GM21367 (cell line): ENCODE measurements around the gene MT1F.
"Not testable (repeated sequence)": the region's sequence is repeated elsewhere in the genome, so short reads cannot be mapped to it uniquely, and the experiment has no call there.

Experiments used
- ATAC-seq: cut with Tn5 transposase; IDR thresholded peaks from one replicate; pipeline ENCODE4 v1.9.1; 2021; ENCODE audit not compliant: unreplicated experiment

Gene MT1F

GRCh38 chr16:56657555-56658326 is at the start of gene MT1F:
Gene MT1F (plus strand): TSS chr16:56657959. CDS start chr16:56658059, 100 bp downstream.
- no peak for ATAC-seq

DNA sequence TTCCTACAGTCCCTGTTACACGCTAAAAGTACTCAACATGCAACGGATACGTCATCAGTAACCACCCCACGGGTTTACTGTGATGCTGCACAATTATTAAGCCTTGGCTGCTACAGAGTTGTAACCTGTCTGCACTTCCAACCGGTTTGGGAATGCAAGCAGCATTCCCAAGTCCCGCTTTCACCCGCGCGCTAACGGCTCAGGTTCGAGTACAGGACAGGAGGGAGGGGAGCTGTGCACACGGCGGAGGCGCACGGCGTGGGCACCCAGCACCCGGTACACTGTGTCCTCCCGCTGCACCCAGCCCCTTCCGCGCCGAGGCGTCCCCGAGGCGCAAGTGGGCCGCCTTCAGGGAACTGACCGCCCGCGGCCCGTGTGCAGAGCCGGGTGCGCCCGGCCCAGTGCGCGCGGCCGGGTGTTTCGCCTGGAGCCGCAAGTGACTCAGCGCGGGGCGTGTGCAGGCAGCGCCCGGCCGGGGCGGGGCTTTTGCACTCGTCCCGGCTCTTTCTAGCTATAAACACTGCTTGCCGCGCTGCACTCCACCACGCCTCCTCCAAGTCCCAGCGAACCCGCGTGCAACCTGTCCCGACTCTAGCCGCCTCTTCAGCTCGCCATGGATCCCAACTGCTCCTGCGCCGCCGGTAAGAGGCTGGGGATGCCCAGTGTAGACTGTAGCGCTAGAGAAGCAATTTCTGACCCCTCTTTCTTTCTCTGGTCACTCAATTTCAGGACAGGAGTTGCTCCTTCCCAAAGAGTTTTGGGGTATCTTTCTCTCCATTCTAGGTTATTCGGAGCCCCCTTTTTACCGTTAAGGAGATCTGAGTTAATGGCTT is 49.5 kb upstream of the MT1F start, which contains the start of gene MT2A:
MT2A (plus strand) TSS at position 542 of the 833 bp plus-strand sequence; CDS start at position 614, 72 bp downstream.
- peak; percentile 72 for ATAC-seq

DNA sequence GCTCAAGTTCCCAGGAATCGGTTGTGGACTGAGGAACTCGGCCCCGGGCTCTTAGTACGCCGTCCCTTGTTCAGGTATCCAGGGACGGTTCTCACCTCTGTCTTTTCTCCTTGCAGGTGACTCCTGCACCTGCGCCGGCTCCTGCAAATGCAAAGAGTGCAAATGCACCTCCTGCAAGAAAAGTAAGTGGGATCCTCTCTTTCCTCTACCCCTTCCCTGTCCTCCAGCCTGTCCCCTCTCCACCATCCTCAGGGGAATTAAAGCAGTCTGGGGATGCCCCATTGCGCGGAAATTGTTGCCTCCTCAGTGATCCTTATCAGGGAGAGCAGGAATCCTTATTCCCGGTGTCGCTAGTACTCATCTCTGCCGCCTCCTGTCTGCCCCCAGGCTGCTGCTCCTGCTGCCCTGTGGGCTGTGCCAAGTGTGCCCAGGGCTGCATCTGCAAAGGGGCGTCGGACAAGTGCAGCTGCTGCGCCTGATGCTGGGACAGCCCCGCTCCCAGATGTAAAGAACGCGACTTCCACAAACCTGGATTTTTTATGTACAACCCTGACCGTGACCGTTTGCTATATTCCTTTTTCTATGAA is 48.8 kb upstream of the MT1F start:
- ATAC-seq: no peak

GRCh38 chr16:56609463-56609921 is 48.3 kb upstream of the MT1F start:
- peak; percentile 40 for ATAC-seq

DNA sequence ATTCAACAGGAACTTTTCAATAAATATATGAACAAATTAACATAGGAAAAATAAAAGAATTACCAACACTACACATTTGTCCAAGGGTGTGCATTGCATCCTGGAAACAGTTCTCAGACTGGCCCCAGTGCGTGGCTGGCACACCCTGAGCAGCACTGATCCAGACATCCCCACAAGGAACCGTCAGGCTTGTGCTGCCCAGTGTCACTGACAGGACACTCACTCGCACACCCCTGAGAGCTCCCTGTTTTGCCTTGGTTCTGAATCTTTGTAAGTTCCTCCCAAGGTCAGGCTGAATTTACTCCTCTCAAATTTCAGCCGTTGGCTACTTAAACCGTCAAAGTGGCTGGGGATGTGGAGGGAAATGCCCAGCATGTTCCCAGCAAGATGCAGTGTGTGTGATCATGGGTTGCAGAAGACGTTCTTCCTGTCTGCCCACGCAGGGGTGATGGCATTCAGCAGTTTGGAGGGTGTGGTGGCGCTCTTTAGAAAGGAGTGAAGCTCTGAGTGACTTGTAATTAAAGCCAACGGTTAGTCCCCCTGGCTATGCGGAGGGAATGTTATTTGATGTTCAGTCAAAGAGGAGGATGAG is 47.6 kb upstream of the MT1F start:
- no peak for ATAC-seq

DNA sequence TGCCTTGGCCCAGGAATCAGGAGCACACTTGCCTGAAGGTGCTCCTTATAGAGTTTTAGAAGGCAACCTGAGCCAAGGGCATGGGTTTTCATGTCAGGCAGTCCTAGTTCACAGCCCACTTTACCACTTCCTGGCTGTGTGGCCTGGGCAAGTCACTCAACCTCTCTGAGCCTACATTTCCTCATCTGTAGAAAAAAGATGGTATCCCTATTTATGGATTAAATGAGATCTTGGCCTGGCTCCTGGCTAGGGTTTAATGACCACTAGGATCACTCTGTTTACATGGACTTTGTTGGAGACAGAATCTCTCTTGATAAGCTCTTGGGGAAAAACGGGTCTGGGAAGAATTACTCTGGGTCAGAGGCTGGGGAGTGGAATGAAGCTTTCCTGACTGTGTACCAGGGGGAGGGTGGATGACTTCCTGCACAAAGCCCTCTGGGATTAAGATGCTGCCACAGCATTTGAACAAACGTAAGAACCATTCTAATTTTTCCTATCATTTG is 47.1 kb upstream of the MT1F start:
- ATAC-seq: no peak

DNA sequence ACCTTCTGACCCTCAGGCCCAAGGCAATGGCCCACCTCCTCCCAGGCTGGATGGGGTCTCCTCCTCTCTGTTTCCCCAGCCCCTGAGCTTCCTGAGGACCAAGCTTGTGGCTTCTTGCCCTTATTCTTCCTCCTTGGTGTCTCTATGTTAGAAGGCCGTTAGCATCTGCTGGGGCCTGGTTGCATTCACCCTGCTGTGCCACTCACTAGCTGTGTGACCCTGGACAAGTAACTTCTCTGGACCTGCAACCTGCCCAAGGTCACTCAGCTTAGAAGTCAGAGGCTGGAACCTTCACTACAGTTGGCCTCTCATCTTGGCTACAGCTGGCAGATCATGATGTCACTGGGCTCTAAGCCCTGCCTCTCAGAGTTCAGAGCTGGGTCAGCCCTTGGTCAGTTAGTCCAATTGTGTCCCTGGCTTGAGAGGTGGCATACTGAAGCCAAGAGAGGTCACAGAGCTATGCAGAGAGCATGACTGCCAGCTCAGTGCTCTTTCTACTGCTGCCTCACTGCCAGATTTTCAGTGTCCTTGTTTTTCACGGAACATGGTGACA is 46.4 kb upstream of the MT1F start:
- ATAC-seq: no peak

- no peak for ATAC-seq
Observed at GRCh38 chr16:56613706-56614105, 44.1 kb upstream of the MT1F start.

DNA sequence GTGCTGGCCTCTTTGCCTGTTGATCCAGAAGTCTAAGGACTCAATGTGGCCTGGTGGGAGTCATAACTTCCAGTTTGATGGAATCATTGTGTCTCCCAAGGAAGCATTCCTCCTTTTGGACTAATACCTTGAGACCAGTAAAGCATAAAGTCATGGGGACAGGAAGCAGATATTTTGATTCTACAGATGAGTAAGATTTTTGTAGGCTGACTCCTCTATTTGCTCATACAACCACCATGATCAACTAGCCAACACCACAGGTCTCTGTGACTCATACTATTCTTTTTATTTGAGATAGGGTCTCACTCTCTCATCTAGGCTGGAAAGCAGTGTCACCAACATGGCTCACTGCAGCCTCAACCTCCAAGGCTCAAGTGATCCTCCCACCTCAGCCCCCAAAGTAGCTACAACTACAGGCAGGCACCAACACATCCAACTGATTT is 43.2 kb upstream of the MT1F start:
- ATAC-seq: no peak

DNA sequence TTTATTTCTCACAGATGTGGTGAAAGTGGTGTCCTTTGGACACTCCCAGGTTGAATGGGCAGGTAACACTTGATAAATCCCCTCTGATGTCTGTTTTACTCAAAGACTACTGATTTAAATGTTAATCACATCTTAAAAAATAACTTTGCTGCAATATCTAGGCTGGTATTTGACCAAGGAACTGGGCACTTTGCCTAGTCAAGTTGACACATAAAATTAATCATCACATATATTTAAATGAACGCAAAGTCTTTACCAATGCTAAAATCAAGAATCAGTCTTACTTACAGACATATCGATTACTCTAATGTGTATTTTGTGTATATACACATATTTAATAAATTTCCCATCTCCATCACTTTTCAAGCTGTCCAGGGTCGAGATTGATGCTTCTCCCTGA is 42.4 kb upstream of the MT1F start:
- no peak for ATAC-seq

- no peak for ATAC-seq
Observed at GRCh38 chr16:56616608-56617211, 41.0 kb upstream of the MT1F start.

DNA sequence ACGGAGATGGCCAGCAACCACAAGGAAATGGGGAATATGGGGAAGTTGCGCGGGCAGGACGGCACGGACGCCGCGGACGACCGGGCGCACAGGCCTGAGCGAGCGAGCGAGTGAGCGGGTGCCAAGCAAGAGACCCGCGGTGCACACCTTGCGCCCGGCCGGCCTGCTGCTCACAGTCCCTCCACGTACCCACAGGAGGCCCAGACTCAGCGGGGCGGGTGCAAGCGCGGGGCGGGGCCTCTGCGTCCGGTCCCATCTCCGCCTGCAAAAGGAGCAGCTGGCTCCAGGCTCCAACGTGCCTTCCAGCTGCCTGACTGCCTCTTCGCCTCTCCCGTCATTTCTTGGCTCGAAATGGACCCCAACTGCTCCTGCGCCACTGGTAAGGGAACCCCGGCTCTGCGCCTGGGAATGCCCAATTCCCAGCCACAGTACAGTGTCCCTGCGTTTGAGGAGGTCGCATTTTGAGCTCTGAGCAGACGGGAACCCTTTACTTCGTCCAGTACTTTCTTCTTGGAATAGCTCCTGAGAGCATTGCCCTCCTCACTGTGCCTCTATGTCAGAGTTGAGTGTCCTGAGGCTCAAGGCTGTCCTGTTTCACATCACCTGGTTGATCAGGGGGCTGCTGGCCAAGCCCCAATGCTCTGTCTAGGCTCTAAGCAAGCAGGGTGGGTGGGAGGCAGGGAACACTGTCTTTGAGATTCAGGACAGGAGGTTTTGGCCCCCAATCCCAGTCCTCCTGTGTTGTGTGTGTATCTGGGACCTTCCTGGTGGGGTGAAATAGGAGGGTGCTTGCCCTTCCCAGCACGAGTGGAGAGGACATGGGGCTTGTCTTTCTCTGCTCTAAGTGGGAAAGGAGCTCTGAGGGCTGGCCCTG is 40.3 kb upstream of the MT1F start:
- no peak for ATAC-seq

DNA sequence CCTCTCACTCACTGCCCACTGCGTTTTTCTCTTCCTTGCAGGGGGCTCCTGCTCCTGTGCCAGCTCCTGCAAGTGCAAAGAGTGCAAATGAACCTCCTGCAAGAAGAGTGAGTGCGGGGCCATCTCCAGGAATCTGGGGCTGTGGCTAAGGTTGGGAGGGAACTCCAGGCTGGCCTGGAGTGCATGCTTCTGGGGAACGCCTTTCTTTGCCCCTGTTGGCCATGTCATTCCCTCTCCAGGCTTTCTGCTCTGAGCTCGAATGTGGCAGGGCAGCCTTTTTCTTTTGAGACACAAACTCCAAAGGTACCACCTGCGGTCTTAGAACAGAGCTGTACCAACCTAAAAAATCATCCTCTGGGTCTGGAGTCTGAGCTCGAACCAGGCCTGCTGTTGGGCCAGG is 39.6 kb upstream of the MT1F start:
- ATAC-seq: no peak

DNA sequence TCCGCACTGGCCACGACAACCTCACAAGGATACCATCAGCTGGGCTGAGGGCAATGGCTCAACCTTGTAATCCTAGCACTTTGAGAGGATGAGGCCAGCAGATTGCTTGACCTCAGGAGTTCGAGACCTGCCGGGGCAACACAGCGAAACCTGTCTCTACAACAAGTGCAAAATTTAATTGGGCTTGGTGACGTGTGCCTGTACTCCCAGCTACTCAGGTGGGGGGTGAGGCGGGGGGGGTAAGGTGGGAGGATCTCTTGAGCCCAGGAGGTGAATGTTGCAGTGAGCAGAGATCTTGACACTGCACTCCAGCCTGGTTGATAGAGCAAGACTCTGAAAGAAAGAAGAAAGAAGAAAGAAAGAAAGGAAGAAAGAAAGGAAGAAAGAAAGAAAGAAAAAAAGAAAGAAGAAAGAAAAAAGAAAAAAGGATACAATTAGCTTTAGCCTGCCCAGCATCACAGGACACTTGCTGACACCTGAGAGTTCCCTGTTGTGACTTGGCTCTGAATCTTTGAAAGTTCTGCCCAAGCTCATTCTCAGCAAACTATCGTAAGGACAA is 37.3 kb upstream of the MT1F start:
- ATAC-seq: no peak

- not testable (repeated sequence) for ATAC-seq
Observed at GRCh38 chr16:56621665-56622445, 35.9 kb upstream of the MT1F start.

DNA sequence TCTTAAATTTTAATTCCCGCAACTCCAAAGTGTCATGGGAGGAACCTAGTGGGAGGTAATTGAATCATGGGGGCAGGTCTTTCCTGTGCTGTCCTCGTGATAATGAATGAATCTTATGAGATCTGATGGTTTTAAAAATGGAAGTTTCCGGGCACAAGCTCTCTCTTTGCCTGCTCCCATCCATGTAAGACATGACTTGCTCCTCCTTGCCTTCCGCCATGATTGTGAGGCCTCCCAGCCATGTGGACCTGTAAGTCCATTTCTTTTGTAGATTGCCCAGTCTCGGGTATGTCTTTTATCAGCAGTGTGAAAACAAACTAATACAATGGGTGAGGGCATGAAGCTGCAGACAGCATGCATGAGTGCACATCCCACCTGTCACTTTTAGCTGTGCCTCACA is 34.6 kb upstream of the MT1F start:
- ATAC-seq: not testable (repeated sequence)

DNA sequence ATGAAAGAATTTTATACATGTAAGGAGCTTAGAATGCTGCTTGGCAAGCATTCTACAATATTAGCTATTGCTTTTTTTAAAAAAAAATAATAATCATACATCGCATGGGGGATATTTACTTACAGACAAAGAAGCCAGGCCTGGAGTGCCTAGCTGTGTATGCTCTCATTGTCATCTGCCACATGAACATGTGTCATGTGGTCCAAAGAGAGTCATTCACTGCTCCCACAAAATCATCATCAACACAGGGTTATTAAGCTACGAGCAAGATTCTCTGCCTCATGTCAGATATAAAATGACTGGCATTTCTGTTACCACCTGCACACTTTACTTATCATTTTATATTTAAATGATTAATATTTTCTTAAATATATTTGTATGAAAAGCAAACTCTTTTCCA is 34.1 kb upstream of the MT1F start:
- ATAC-seq: no peak
